GM21723 (cell line): ENCODE results near the gene RAD18.

Source experiments
- ATAC-seq: cut with Tn5 transposase; IDR thresholded peaks from one replicate; pipeline ENCODE4 v1.9.1; 2021; ENCODE audit warnings: mild to moderate bottlenecking, moderate library complexity; ENCODE audit not compliant: unreplicated experiment

The RAD18 gene

GRCh38 chr3:8838234-8838633, 125.0 kb downstream of the RAD18 start:
- ATAC-seq = no peak

GRCh38 chr3:8837162-8837561, 126.1 kb downstream of the RAD18 start:
- no peak for ATAC-seq

DNA sequence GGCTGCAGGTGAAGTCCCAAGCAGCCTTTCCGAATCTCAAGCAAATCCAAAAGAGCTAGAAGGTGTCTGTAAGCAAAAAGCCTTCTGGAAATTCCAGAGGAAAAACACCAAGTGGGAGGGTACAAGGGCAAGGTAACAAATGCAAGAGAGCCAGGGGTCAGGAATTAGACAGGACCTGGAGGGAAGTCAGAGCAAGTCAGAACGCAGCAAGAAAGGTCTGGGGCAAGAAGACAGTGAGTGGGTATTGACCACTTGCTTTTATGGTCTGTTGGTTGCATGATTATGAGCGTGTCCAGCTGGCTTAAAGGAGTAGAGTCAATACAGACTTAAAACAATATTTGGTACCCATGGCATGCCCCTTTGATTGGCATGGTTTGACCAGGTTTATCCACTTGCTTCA, 127.2 kb downstream of the RAD18 start:
- ATAC-seq = no peak

GRCh38 chr3:8835385-8835784, 127.9 kb downstream of the RAD18 start:
- ATAC-seq = no peak

DNA sequence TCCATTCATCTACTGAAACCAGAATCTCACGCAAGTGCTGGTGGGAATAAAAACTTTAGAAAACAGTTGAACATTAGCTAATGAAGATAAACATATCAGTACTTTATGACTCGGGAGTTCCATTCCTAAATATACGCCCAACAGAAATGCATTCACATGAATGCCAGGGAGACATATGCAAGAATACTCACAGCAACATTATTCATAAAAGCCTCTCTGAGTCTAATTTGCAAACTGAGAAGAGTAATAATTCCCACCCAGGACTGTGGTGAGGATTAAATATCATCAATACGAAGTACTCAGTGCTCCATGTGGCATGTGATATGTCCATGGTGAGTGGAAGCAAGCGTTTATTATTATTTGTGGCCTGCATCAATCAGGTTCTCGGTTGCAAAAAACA, 128.3 kb downstream of the RAD18 start:
- no peak for ATAC-seq

DNA sequence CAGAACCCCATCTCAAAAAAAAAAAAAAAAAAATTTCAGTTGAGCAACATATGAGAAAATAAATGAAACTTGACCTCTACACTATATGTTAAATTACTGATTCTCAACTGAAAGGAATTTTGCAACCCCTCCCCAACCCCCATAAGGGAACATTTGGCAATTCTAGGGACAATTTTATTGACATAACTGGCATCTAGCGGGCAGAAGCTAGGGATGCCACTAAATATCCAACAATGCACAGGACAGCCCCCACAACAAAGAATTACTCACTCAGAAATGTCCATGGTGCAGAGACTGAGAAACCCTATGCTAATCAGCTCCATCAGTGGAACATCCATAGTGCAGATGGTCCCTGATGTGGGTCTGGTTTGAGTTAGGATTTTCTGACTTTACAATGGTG, 135.6 kb downstream of the RAD18 start:
- ATAC-seq = no peak
